HEK293 (cell line): Measurements from ENCODE around the gene HOXC11.

Experiments used
- GLI4 ChIP-seq: fragments of 450-650 bp; formaldehyde crosslinking; IDR thresholded peaks from 2 replicates; pipeline ENCODE4 v1.5.1; 2016; ENCODE audit warnings: missing biosample characterization, missing genetic modification characterization
- INSM2 ChIP-seq: fragments of 450-650 bp; formaldehyde crosslinking; IDR thresholded peaks from 2 replicates; pipeline ENCODE4 v1.5.1; 2016; ENCODE audit warnings: missing biosample characterization, missing genetic modification characterization
- KLF10 ChIP-seq: fragments of 450-650 bp; IDR thresholded peaks from 2 replicates; pipeline ENCODE4 v1.5.1; 2018; ENCODE audit warnings: missing biosample characterization, mild to moderate bottlenecking, missing genetic modification characterization
- KLF16 ChIP-seq: fragments of 450-650 bp; formaldehyde crosslinking; IDR thresholded peaks from 2 replicates; pipeline ENCODE4 v1.5.1; 2017; ENCODE audit warnings: missing biosample characterization, missing genetic modification characterization
- MEIS1 ChIP-seq: sonication (generic); formaldehyde crosslinking; IDR thresholded peaks from 2 replicates; pipeline ENCODE4 v1.8.1; 2022; ENCODE audit warnings: missing genetic modification reagents, mild to moderate bottlenecking, borderline replicate concordance
- MYNN ChIP-seq: fragments of 450-650 bp; formaldehyde crosslinking; IDR thresholded peaks from 2 replicates; pipeline ENCODE4 v1.5.1; 2016; ENCODE audit warnings: missing biosample characterization, missing genetic modification characterization, borderline replicate concordance
- OVOL3 ChIP-seq: fragments of 450-650 bp; formaldehyde crosslinking; IDR thresholded peaks from 2 replicates; pipeline ENCODE4 v1.5.1; 2016; ENCODE audit warnings: missing biosample characterization, missing genetic modification characterization
- PATZ1 ChIP-seq: fragments of 450-650 bp; formaldehyde crosslinking; IDR thresholded peaks from 2 replicates; pipeline ENCODE4 v1.5.1; 2016; ENCODE audit warnings: missing biosample characterization, missing genetic modification characterization
- PRDM4 ChIP-seq: fragments of 450-650 bp; formaldehyde crosslinking; IDR thresholded peaks from 2 replicates; pipeline ENCODE4 v1.5.1; 2017; ENCODE audit warnings: missing biosample characterization, missing genetic modification characterization
- SCRT2 ChIP-seq: fragments of 450-650 bp; formaldehyde crosslinking; IDR thresholded peaks from 2 replicates; pipeline ENCODE4 v1.5.1; 2016; ENCODE audit warnings: missing biosample characterization, missing genetic modification characterization
- SP2 ChIP-seq: fragments of 450-650 bp; formaldehyde crosslinking; IDR thresholded peaks from 2 replicates; pipeline ENCODE4 v1.5.1; 2016; ENCODE audit warnings: missing biosample characterization, missing genetic modification characterization
- SP3 ChIP-seq: fragments of 450-650 bp; formaldehyde crosslinking; IDR thresholded peaks from 2 replicates; pipeline ENCODE4 v1.5.1; 2016; ENCODE audit warnings: missing biosample characterization, missing genetic modification characterization
- YY1 ChIP-seq: fragments of 450-650 bp; formaldehyde crosslinking; IDR thresholded peaks from 2 replicates; pipeline ENCODE4 v1.5.1; 2018; ENCODE audit warnings: missing biosample characterization, missing genetic modification characterization
- ZBTB1 ChIP-seq: fragments of 450-650 bp; formaldehyde crosslinking; IDR thresholded peaks from 2 replicates; pipeline ENCODE4 v1.5.1; 2016; ENCODE audit warnings: missing biosample characterization, missing genetic modification characterization
- ZBTB21 ChIP-seq: fragments of 450-650 bp; formaldehyde crosslinking; IDR thresholded peaks from 2 replicates; pipeline ENCODE4 v1.5.1; 2017; ENCODE audit warnings: missing biosample characterization, missing genetic modification characterization
- ZBTB7A ChIP-seq: fragments of 450-650 bp; formaldehyde crosslinking; IDR thresholded peaks from 2 replicates; pipeline ENCODE4 v1.5.1; 2016; ENCODE audit warnings: low read depth, missing biosample characterization, missing genetic modification characterization
- ZNF174 ChIP-seq: fragments of 450-650 bp; formaldehyde crosslinking; IDR thresholded peaks from 2 replicates; pipeline ENCODE4 v1.5.0; 2017; ENCODE audit warnings: missing biosample characterization, mild to moderate bottlenecking, missing genetic modification characterization
- ZNF18 ChIP-seq: fragments of 450-650 bp; formaldehyde crosslinking; IDR thresholded peaks from 2 replicates; pipeline ENCODE4 v1.5.1; 2016; ENCODE audit warnings: missing biosample characterization, missing genetic modification characterization
- ZNF391 ChIP-seq: fragments of 450-650 bp; formaldehyde crosslinking; IDR thresholded peaks from 2 replicates; pipeline ENCODE4 v1.5.1; 2016; ENCODE audit warnings: low read depth, missing biosample characterization, missing genetic modification characterization, borderline replicate concordance
- ZNF514 ChIP-seq: fragments of 450-650 bp; formaldehyde crosslinking; IDR thresholded peaks from 2 replicates; pipeline ENCODE4 v1.5.1; 2016; ENCODE audit warnings: missing biosample characterization, missing genetic modification characterization
- ZNF561 ChIP-seq: fragments of 450-650 bp; IDR thresholded peaks from 2 replicates; pipeline ENCODE4 v1.5.1; 2018; ENCODE audit warnings: missing biosample characterization, missing genetic modification characterization, borderline replicate concordance
- ZNF670 ChIP-seq: fragments of 450-650 bp; formaldehyde crosslinking; IDR thresholded peaks from 2 replicates; pipeline ENCODE4 v1.5.1; 2016; ENCODE audit warnings: missing biosample characterization, missing genetic modification characterization, low read depth
- ZNF677 ChIP-seq: fragments of 450-650 bp; IDR thresholded peaks from 2 replicates; pipeline ENCODE4 v1.5.0; 2018; ENCODE audit warnings: missing biosample characterization, mild to moderate bottlenecking, missing genetic modification characterization, moderate library complexity
- ZNF747 ChIP-seq: fragments of 450-650 bp; formaldehyde crosslinking; IDR thresholded peaks from 2 replicates; pipeline ENCODE4 v1.5.1; 2016; ENCODE audit warnings: missing biosample characterization, missing genetic modification characterization
- ZNF792 ChIP-seq: fragments of 450-650 bp; formaldehyde crosslinking; IDR thresholded peaks from 2 replicates; pipeline ENCODE4 v1.5.1; 2016; ENCODE audit warnings: missing biosample characterization, missing genetic modification characterization
- ZNF830 ChIP-seq: fragments of 450-650 bp; IDR thresholded peaks from 2 replicates; pipeline ENCODE4 v1.5.0; 2018; ENCODE audit warnings: missing biosample characterization, missing genetic modification characterization, low read depth, mild to moderate bottlenecking, moderate library complexity
- TF ChIP-seq, protein P1 (sequence below): fragments of 450-650 bp; formaldehyde crosslinking; IDR thresholded peaks from 2 replicates; pipeline ENCODE4 v1.5.1; 2016; ENCODE audit warnings: missing biosample characterization, missing genetic modification characterization
- TF ChIP-seq, protein P2 (sequence below): sonication (generic); formaldehyde crosslinking; IDR thresholded peaks from 2 replicates; pipeline ENCODE4 v1.8.1; 2022; ENCODE audit warnings: mild to moderate bottlenecking, moderate library complexity, missing genetic modification reagents

The HOXC11 gene

DNA sequence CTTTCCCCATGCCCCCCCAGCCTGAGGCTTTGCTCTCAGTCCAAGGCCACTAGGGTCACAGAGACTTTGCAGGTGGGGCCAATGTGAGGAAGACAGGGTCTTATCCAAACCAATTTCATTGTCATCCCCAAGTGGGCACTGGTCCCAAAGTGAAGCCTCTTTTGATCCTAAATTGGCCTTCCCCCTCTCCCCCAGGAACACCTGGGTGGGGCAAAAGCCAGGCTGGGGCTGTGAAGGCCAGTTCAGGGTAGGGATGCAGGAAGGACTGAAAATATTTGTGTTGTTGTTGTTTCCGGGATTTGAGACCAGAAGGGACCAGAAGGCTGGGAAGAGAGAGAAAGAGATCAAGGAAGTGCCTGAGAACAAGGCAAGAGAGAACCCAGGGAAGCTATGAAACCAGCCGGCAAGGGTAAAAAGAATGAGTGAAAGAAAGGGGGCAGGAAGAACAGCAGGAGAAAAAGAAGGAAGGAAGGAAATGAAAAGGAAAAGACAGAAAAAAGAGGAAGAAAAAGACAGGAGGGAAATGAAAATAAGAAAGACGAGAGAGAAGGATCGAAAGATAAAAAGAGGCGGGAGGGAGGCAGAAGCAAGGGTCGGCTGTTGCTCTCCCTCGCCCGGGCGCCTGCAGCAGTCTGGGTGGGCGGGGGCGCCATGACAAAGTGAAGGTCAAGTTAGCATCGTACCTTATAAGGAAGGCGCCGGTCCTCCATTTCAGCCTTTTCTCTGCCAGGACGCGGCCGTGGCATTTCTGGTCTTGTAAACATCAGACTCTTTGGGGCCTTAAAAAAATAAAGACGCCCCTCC lies 7.4 kb upstream of the HOXC11 start (continued):
- TF ChIP-seq PRDM4 (tag by site-specific recombination) (no peak; the same call in none of the 2 replicates), MEIS1 (CRISPR knock-in tag) (no peak), ZNF561 (tag by site-specific recombination) (no peak), ZNF391 (no peak), ZNF670 (tag by site-specific recombination) (no peak), MYNN (no peak), ZNF792 (tag by site-specific recombination) (no peak), ZNF747 (no peak), YY1 (tag by site-specific recombination) (peak; percentile 16; the same call in 1 of the 2 replicates), ZBTB7A (tag by site-specific recombination) (no peak), ZBTB21 (tag by site-specific recombination) (no peak), SCRT2 (tag by site-specific recombination) (peak; percentile 73; the same call in 1 of the 2 replicates), ZNF18 (tag by site-specific recombination) (0 out of 2 replicates have a peak, but pooled peaks have one; percentile 11), INSM2 (no peak), ZNF514 (tag by site-specific recombination) (no peak), SP2 (0 out of 2 replicates have a peak, but pooled peaks have one; percentile 25), KLF10 (no peak), PATZ1 (tag by site-specific recombination) (peak; percentile 38; the same call in 1 of the 2 replicates), ZNF677 (tag by site-specific recombination) (no peak), ZBTB1 (tag by site-specific recombination) (no peak), GLI4 (tag by site-specific recombination) (no peak), SP3 (tag by site-specific recombination) (0 out of 2 replicates have a peak, but pooled peaks have one; percentile 34), OVOL3 (tag by site-specific recombination) (no peak), ZNF830 (no peak), ZNF174 (tag by site-specific recombination) (no peak), KLF16 (tag by site-specific recombination) (no peak)
- TF ChIP-seq, protein P1, sequence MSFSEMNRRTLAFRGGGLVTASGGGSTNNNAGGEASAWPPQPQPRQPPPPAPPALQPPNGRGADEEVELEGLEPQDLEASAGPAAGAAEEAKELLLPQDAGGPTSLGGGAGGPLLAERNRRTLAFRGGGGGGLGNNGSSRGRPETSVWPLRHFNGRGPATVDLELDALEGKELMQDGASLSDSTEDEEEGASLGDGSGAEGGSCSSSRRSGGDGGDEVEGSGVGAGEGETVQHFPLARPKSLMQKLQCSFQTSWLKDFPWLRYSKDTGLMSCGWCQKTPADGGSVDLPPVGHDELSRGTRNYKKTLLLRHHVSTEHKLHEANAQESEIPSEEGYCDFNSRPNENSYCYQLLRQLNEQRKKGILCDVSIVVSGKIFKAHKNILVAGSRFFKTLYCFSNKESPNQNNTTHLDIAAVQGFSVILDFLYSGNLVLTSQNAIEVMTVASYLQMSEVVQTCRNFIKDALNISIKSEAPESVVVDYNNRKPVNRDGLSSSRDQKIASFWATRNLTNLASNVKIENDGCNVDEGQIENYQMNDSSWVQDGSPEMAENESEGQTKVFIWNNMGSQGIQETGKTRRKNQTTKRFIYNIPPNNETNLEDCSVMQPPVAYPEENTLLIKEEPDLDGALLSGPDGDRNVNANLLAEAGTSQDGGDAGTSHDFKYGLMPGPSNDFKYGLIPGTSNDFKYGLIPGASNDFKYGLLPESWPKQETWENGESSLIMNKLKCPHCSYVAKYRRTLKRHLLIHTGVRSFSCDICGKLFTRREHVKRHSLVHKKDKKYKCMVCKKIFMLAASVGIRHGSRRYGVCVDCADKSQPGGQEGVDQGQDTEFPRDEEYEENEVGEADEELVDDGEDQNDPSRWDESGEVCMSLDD (tag by site-specific recombination), result no peak
- TF ChIP-seq, protein P2, sequence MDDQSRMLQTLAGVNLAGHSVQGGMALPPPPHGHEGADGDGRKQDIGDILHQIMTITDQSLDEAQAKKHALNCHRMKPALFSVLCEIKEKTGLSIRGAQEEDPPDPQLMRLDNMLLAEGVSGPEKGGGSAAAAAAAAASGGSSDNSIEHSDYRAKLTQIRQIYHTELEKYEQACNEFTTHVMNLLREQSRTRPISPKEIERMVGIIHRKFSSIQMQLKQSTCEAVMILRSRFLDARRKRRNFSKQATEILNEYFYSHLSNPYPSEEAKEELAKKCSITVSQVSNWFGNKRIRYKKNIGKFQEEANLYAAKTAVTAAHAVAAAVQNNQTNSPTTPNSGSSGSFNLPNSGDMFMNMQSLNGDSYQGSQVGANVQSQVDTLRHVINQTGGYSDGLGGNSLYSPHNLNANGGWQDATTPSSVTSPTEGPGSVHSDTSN (CRISPR knock-in tag), result no peak
